Activated CD8-positive, alpha-beta memory T cell treated with anti-CD3 and anti-CD28 coated beads, Interleukin-2, amount 50 U/mL, for 1 hour (primary cell): ENCODE measurements around the gene VWA3A.
"Not testable (repeated sequence)": the region's sequence is repeated elsewhere in the genome, so short reads cannot be mapped to it uniquely, and the experiment has no call there.

ENCODE experiments used
- DNase-seq: peaks from one replicate; pipeline ENCODE4 v3.0.0-alpha.2; 2020; ENCODE audit errors: extremely low read depth

The VWA3A gene

DNA sequence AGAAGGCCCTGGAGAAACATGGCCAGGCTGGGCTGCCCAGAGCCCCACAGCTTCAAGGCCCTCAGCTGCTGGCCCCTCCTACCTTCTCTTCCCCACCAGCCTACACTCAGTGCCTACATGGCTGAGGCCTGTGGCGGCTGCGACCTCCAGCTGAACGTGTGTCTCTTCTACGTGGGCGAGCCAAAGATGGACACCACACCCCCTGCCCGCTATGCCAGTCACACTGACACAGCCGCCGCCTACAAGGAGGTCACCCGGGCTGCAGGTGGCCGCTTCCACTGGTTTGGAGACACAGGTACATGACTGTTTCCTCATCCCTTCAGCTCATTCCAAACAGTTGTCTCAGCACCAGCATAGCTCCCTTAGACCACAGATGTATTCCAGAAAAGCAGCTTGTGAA lies 40.5 kb downstream of the VWA3A start:
- DNase-seq = no peak

DNA sequence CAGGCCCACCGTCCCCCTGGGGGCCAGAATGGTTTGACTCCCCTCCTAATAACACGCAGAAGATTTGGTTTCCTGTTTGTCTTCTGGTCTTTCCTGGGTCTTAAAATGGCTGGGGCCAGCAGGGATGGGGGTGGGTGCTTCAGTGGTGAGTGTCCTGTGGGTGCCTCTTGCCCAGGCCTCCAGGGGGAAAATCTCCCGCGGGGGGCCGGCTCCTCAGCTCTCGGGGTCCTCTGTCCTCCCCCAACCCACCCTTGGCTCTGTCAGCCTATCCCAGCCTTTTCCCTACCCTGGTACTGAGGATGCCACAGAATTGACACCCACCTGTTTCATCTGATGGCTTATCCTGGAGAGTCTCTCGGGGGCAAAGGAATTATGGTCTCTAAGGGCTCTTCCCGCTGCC lies 46.1 kb downstream of the VWA3A start:
- DNase-seq = no peak

DNA sequence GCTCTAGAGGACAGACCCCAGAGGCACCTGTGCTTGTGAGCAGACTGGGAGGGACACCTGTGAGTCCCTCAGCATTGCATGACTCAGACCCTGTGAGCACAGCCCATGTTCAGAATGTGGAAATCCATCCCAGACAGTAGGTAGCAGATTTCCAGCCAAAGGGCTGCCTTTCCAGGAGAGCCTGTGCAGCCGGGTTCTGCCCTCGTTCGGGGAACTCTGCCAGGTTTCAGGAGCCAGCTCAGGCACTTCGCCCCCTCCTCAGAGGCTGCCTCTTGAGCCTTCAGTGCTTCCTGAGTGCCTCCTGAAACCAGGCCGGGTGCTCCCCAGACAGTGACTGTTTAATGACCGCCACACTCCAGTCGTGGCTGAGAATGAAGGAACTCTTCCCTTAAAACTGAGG lies 46.7 kb downstream of the VWA3A start:
- no peak for DNase-seq

DNA sequence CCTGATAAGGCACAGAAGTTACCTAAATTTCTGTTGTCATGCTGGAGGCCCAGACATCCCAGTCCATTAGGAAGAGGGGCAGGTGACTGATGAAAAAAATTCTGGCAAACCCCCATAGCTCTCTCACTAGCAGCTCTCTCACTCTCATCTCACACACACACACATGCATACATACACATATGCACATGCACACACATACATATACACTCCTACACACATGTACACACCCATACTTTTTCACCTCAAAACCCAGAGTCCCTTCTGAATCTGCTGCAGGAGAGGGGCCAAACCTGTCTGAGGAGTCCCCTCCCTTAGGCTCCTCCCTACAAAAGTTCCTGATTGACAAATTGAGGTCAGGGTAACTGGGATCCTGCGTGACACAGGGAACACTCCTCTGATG lies 47.4 kb downstream of the VWA3A start:
- no peak for DNase-seq

DNA sequence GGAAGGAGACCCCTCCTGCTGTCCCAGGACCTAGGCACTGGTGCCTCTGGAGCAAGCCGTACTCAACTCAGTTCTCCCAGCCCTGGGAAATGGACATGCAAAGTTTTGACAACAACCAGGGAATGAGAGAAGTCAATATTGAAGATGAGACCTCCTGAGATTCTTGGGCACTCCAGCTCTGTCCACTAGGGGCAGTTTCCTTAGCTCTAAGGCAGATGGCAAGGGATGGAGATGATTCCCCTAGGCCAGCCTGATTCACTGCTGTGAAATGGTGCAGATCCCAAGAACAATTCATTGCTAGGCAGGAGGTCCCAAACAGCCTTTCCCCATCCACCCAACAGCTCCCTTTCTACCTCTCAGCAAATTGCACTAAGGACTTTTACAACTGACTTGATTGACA lies 49.4 kb downstream of the VWA3A start:
- no peak for DNase-seq

DNA sequence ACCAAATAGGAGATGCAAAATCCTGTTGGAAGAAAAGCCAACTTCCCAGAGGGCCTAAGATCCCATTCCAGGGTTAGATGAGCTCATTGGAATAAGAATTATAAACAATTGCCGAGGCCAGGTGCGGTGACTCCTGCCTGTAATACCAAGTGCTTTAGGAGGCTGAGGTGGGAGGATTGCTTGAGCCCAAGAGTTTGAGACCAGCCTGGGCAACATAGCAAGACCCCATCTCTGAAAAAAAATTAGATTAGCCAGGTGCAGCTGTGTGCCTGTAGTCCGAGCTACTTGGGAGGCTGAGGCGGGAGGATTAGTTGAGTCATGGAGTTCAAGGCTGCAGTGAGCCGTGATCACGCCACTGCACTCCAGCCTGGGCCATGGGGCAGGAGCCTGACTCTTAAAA lies 52.2 kb downstream of the VWA3A start:
- DNase-seq = no peak

DNA sequence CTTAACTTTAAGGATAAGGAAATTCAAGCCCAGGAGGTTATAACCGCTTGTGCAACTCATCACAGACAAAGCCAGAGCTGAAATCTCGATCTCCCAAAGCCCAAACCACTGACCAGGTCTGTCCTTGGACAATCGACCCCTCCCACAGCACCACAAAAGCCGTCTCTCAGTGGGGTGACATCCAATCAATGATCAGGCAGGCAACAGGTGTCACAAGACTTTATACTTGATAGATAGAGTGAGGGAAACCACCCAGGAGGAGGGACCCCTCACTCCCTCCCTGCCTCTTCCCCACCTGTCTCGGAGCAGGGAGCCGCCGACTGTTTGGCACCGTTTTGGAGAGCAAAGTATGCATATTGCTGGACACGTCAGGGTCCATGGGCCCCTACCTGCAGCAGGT lies 55.5 kb downstream of the VWA3A start:
- no peak for DNase-seq

DNA sequence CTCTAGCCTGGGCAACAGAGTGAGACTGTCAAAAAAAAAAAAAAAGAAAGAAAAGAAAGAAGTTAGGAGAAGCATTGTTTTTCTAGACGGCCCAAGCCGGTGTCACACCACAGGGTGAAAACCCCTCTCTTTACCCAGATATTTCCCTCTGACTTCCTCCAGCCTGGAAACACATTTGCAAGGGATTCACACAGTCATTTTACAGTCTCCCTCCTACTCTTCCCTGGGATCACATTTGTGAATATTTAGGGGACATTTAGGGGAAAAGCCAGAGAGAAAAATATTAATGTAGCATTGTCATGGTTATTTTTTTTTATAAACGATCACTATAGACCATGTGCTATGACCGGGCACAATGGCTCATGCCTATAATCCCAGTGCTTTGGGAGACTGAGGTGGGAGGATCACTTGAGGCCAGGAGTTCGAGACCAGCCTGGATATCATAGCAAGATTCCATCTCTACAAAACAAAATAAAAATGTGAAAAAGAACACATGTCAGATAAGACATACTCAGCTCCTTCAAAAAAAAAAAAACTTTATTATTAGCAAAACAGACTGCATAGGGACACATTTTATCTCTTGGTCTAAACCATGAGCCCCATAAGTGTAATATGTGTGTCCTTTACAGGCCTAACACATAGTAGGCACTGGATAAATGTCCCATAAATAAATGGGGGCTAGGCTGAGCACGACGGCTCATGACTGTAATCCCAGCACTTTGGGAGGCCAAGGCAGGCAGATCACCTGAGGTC lies 59.1 kb downstream of the VWA3A start:
- no peak for DNase-seq

DNA sequence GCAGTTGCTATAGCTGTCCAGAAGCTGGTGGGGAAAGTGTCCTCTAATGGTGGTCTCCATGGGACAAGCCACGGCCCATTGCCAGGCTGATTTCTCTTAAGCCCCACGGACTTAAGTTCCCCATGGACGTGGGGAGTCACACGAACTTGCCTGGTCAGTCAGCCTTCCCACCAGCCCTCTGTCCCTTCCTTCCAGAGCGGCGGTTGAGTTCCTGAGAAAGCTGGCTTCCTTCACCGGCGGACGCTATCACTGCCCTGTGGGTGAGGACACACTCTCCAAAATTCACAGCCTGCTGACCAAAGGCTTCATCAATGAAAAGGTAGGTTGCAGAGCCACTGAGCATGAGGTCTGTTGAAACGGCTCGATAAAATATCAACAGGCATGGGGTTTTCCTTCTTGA lies 60.0 kb downstream of the VWA3A start:
- DNase-seq = no peak

DNA sequence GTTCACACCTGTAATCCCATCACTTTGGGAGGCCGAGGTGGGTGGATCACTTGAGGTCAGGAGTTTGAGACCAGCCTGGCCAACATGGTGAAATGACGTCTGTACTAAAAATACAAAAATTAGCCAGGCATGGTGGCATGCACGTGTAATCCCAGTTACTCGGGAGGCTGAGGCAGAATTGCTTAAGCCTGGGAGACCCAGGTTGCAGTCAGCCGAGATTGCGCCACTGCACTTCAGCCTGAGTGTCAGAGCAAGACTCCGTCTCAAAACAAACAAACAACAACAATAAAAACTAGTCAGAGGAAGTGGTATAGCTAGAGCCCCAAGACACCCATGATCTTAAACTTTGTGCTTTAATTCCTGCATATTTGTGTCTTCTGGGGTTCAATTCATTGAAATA lies 60.7 kb downstream of the VWA3A start:
- not testable (repeated sequence) for DNase-seq

DNA sequence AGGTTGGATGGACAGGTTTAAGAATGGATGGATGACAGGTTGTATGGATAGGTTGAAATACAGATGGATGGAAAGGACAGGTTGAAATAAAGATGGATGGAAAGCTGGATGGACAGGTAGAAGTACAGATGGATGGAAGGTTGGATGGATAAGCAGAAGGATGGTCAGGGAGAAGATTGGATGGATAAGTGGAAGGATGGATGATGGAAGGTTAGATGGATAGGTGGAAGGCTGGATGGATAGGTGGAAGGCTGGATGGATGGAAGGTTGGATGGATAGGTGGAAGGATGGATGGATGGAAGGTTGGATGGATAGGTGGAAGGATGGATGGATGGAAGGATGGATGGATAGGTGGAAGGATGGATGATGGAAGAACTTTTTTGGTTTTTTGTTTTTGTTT lies 69.1 kb downstream of the VWA3A start:
- DNase-seq = no peak

DNA sequence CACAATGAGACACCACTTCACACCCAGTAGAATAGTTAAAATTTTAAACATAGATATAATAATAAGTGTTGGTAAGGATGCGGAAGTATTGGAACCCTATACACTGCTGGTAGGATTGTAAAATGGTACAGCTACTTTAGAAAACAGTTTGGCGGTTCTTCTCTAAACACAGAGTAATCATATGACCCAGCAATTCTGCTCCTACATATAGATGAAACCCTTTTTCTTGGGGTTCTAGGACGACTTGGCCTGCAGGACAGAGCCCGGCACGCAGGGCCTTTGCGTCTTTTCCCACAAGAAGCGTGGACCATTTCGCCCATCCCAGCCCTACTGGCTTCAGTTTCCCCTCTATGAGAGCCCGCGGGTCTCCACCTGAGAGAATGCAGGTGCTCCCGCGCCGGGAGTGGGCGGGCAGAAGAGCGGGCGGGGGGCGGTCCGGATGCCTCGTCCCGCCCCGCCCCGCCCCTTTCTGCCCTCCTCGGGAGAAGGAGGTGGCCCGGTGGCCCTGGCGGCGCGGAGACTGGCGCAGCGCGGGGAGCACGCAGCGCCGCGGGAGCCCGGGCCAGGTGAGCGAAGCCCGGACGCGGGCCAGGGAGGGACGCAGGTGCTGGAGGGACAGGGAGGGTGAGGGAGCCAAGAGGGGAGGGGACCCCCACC lies 69.8 kb downstream of the VWA3A start, which contains the start of gene SDR42E2:
TSS of gene SDR42E2 (plus strand) at position 508 of the 657 bp plus-strand sequence. CDS start 3,077 bp downstream, outside the sequence.
- DNase-seq = peak; percentile 3

DNA sequence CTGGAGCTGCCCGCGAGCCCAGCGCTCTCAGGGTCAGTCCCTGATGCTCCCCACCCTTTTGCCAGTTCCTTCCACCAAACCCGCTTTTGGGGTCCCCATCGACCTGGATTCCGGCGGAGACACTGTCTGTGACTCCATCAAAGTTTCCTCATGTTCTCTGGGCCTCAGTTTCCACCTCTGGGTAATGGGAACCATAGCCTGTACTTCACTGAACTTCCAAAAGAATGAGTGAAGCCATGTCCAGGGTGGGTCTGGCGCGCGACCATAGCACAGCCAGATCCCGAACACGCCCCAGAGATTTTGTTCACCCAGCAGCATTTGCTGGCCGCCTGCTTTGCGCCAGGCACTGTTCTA lies 70.3 kb downstream of the VWA3A start:
- no peak for DNase-seq

DNA sequence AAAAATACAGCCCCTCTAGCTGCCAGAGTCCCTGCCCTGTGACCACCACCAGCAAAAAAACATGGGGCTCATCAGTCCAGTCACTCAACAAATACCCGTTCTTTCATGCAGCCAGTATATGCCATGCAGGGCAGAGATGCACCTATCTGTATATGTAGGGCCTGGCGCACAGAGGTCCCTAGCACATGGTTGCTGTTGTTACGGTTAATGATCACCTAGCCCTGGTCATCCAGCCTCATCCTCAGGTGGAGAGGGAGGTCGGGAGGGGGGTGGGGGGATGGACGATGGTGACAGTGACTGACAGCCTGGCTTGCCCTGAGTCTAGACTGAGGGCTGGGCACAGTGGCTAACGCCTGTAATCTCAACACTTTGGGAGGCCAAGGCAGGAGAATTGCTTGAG lies 71.5 kb downstream of the VWA3A start:
- DNase-seq = no peak

DNA sequence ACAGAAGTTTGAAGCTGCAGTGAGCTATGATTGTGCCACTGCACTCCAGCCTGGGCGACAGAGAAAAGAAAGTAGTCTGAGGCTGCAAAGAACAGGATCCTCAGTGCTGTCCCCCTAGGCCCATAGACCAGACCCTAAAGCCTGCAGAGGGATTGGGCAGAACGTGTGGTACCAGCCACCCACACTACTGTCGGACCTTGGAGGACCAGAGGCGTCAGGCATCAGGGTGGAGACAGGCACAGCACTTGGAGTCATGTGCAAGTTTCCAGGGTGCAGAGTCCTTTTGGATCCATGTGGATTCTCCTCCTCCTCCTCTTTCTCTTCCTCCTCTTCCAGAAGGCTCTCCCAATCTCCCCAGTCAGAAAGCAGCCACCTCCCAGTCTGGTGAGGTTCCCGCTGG lies 72.1 kb downstream of the VWA3A start:
- DNase-seq = no peak

DNA sequence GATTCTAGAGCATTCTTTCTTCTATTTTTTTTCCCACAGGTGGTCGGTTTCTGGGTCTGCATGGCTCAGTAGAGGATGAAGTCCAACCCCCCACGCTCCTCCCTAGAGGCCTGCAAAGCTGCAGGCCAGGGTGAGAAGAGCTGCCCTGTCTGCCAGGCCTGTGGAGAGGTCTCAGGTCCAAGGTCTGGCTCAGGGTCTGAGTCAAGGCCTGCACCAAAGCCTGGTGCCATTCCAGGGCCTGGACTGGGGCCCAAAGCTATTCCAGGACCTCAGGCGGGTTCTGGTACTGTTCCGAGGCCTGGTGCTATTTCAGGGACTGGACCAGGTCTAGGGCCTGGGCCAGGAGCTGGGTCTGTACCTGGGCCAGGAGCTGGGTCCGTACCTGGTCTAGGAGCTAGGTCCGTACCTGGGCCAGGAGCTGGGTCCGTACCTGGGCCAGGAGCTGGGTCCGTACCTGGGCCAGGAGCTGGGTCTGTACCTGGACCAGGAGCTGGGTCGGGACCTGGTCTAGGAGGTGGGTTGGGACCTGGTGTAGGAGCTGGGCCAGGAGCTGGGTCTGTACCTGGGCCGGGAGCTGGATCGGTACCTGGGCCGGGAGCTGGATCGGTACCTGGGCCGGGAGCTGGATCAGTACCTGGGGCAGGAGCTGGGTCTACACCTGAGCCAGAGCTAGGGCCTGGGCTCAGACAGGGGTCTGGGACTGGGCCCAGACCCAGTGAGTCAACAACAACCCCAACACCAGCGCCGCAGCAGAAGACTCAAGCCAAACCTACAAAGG lies 73.4 kb downstream of the VWA3A start:
- no peak for DNase-seq

DNA sequence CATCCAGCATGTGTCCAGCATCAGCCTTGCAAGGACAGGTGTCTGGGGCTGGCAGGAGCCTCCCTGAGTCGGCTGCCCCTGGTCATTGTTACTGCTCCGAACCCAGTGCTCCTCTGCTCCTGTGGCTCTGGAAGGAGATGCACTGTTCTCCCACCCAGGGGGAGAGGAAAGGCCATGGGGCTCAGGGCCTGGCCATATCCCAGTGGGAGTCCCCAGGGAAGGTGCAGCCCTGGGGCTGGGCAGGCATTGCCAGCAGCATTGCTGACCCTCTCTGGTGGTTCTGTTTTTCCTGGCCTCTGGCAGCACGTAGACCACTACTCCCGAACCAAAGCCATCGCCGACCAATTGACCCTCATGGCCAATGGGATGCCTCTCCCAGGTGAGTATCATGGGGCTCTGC lies 79.6 kb downstream of the VWA3A start:
- DNase-seq = no peak

DNA sequence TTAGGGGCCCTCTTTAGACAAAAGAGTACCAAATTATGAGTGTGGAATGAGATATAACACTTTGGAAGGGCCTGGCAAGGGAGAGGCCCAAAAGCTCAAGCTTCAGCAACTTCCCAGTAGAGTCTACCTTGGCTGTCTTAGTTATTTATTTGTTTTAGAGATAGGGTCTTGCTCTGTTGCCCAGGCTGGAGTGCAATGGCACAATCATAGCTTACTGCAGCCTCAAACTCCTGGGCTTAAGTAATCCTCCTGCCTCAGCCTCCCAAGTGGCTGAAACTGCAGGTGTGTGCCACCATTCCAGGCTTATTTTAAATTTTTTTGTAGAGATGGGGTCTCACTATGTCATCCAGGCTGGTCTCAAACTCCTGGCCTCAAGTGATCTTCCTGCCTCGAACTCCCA lies 80.3 kb downstream of the VWA3A start:
- DNase-seq = not testable (repeated sequence)

DNA sequence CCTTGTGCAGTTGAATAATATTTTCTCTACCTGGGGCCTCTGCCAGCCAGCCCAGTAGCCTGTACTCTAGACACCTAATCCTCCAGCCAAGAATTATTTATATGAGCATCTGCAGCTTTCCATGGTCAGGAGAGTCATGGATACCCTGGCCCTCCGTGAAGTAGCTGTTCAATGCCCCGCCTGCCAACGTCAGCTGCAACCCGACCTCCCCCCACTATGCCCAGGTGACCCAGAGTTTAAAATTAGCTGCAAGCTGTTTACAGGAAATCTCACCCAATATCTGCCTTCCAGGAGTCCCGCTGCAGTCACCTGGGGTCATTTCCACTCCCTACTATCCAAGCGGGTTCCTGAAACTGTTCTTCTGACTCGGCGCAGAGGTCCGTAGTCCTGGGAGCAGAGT lies 82.3 kb downstream of the VWA3A start:
- no peak for DNase-seq

DNA sequence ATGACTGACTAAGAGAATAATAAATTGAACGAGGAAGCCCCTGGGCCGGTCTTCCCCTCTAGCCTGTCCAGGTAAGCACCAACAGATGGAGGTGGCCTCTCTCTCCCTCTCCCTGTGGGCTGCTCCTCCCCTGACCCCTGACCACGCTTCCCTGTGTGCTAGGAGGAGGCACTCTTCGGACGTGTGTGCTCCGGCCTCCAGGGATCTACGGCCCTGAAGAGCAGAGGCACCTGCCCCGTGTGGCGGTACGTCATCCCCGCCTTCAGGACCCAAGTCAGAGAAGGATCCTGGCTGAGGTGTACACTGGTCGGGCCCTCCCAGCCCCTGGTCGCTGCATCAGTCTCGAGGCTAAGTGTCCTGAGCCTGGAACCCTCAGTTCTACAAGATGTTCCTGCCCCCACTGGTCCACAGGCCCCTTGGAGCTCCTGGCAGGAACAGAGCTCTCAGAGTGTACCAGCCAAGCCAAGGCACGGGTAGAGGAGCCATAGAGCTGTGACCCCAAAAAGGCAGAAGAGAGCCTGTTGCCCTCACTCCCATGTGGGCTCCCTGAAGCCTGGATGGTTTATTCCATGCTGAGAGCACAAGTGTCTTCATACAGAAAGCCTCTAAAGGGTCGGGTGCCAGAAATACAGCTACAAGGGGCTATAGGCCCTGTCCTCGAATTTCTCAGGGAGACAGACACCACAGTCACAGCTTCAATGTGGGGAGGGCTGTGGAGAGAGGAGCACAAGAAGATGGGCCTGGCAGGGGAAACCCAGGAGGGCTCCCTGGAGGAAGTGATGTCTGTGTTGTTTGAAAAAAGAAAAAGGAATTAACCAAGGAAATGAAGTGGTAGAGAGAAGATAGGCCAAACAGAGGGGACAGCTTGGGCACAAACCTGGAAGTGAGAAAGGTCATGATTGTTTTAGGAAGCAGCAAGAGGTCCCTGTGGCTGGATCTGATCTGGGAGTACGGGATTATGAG lies 85.9 kb downstream of the VWA3A start:
- no peak for DNase-seq

DNA sequence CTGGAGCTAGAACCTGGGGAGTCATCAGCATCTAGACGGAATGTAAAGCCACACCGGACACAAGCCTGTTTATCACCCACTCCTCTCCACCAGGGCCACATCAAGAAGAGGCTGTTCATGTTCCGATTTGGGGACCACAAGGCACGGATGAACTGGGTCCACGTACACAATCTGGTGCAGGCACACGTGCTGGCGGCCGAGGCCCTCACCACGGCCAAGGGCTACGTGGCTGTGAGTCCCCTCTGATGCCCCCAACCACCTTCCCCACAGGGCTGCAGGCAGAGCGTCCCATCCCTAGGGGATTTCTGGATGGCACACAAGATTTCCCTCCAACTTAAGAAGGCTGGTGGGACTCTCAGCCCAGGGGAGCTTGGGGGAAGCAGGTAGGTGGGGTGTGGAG lies 89.1 kb downstream of the VWA3A start:
- no peak for DNase-seq

DNA sequence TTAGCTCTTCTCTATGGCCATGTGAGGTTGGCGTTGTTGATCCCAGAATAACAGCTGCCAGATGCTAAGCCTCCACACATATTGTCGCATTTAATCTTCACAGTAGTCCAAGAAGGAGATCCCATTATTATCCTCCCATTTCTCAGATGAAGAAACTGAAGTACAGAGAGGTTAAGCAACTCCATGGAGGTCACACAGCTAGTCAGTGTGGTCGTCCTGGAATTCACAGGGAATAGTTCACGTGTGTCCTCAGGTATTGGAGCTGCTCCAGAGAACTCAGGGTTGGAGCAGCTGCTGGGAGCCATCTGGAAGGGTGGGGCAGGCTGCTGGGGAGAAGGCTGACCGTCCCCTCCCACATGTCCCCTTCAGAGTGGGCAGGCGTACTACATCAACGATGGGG lies 89.5 kb downstream of the VWA3A start:
- DNase-seq = no peak
